GM23338 (cell line): Measurements from ENCODE around the gene GRIK4. TPM values are rescaled to one million over a fixed set of nuclear protein-coding genes. Genes with fewer than 3 reads are reported as not detected.

Source experiments
- ATAC-seq: fragments of 200-7000 bp; cut with Tn5 transposase; 3 replicates; pipeline ENCODE4 v1.9.1; 2020
- DNase-seq: peaks from one replicate; pipeline ENCODE4 v3.0.0-alpha.2; 2015; ENCODE audit warnings: low spot score
- H2AFZ ChIP-seq: fragments of 200-600 bp; sonication (generic); 2 replicates; pipeline ENCODE4 v1.8.0; 2016; ENCODE audit warnings: antibody characterized with exemption, mild to moderate bottlenecking, moderate library complexity
- H3F3A ChIP-seq: fragments of 200-600 bp; sonication (generic); replicated peaks from 2 replicates; pipeline ENCODE4 v1.8.0; 2017; ENCODE audit warnings: antibody characterized with exemption, mixed run types, low read depth
- H3K27ac ChIP-seq: fragments of 200-600 bp; sonication (generic); 2 replicates; pipeline ENCODE4 v1.6.1; 2016; ENCODE audit warnings: low read depth
- H3K27me3 ChIP-seq: fragments of 200-600 bp; sonication (generic); 2 replicates; pipeline ENCODE4 v1.8.0; 2016; ENCODE audit warnings: mild to moderate bottlenecking, mixed run types, moderate library complexity; ENCODE audit not compliant: insufficient read depth
- H3K36me3 ChIP-seq: fragments of 200-600 bp; sonication (generic); 2 replicates; pipeline ENCODE4 v1.8.0; 2016; ENCODE audit warnings: mild to moderate bottlenecking; ENCODE audit not compliant: insufficient read depth
- H3K4me1 ChIP-seq: fragments of 200-600 bp; sonication (generic); 2 replicates; pipeline ENCODE4 v1.8.0; 2016; ENCODE audit warnings: mild to moderate bottlenecking, moderate library complexity; ENCODE audit not compliant: insufficient read depth
- H3K4me2 ChIP-seq: fragments of 200-600 bp; sonication (generic); 2 replicates; pipeline ENCODE4 v1.7.1; 2017; ENCODE audit warnings: mixed run types
- H3K4me3 ChIP-seq: fragments of 200-600 bp; sonication (generic); 2 replicates; pipeline ENCODE4 v1.6.1; 2016; ENCODE audit warnings: mixed run types
- H3K79me2 ChIP-seq: fragments of 200-600 bp; sonication (generic); replicated peaks from 2 replicates; pipeline ENCODE4 v1.8.0; 2017; ENCODE audit warnings: mild to moderate bottlenecking; ENCODE audit not compliant: insufficient read depth
- H3K9me2 ChIP-seq: fragments of 200-600 bp; sonication (generic); 2 replicates; pipeline ENCODE4 v1.8.0; 2017; ENCODE audit not compliant: insufficient read depth
- H4K20me1 ChIP-seq: fragments of 200-600 bp; sonication (generic); replicated peaks from 2 replicates; pipeline ENCODE4 v1.8.0; 2017; ENCODE audit warnings: mild to moderate bottlenecking; ENCODE audit not compliant: insufficient read depth
- H3K27ac Mint-ChIP-seq: 2 replicates; pipeline ENCODE4 v1.8.0; 2020; ENCODE audit warnings: inconsistent platforms, mild to moderate bottlenecking, moderate library complexity, mixed read lengths
- H3K27me3 Mint-ChIP-seq: 3 replicates; pipeline ENCODE4 v1.8.0; 2022; ENCODE audit warnings: low read depth, mild to moderate bottlenecking, moderate library complexity, mixed read lengths, inconsistent platforms; ENCODE audit not compliant: insufficient read depth, poor library complexity
- H3K36me3 Mint-ChIP-seq: 3 replicates; pipeline ENCODE4 v1.8.0; 2021; ENCODE audit warnings: low read depth, mild to moderate bottlenecking, inconsistent platforms, moderate library complexity, mixed read lengths
- H3K4me1 Mint-ChIP-seq: 3 replicates; pipeline ENCODE4 v1.8.0; 2020; ENCODE audit warnings: mild to moderate bottlenecking, inconsistent platforms, mixed read lengths
- H3K4me3 Mint-ChIP-seq: 3 replicates; pipeline ENCODE4 v1.8.0; 2021; ENCODE audit warnings: moderate library complexity, mild to moderate bottlenecking, inconsistent platforms, mixed read lengths
- H3K9me3 Mint-ChIP-seq: 3 replicates; pipeline ENCODE4 v1.8.0; 2020; ENCODE audit warnings: moderate library complexity, mild to moderate bottlenecking, inconsistent platforms, mixed read lengths
- CREB1 ChIP-seq: fragments of 250-450 bp; sonication (Bioruptor Pico); IDR thresholded peaks from 2 replicates; pipeline ENCODE4 v1.5.0; 2020; ENCODE audit warnings: low read depth, mild to moderate bottlenecking, moderate library complexity
- ETS1 ChIP-seq: IDR thresholded peaks from 2 replicates; pipeline ENCODE4 v1.6.1; 2016; ENCODE audit warnings: antibody characterized with exemption
- EZH2 ChIP-seq: fragments of 200-600 bp; sonication (generic); IDR thresholded peaks from one replicate; pipeline ENCODE4 v1.8.0; 2017; ENCODE audit warnings: antibody characterized with exemption, mild to moderate bottlenecking, low read depth; ENCODE audit not compliant: unreplicated experiment
- EZH2phosphoT487 ChIP-seq: fragments of 200-600 bp; sonication (generic); IDR thresholded peaks from one replicate; pipeline ENCODE4 v1.8.1; 2018; ENCODE audit warnings: antibody characterized with exemption; ENCODE audit not compliant: unreplicated experiment
- JUNB ChIP-seq: IDR thresholded peaks from one replicate; pipeline ENCODE4 v1.6.1; 2016; ENCODE audit warnings: antibody characterized with exemption; ENCODE audit not compliant: unreplicated experiment
- NANOG ChIP-seq: IDR thresholded peaks from 2 replicates; pipeline ENCODE4 v1.6.1; 2016; ENCODE audit warnings: antibody characterized with exemption, borderline replicate concordance
- POLR2AphosphoS5 ChIP-seq: IDR thresholded peaks from 2 replicates; pipeline ENCODE4 v1.6.1; 2016; ENCODE audit warnings: antibody characterized with exemption, low read depth
- STAT1 ChIP-seq: IDR thresholded peaks from one replicate; pipeline ENCODE4 v1.6.1; 2016; ENCODE audit warnings: antibody characterized with exemption; ENCODE audit not compliant: unreplicated experiment
- ZNF114 ChIP-seq: fragments of 250-450 bp; sonication (Bioruptor Pico); IDR thresholded peaks from 2 replicates; pipeline ENCODE4 v1.5.0; 2020; ENCODE audit warnings: mild to moderate bottlenecking, moderate library complexity
- ZNF331 ChIP-seq: fragments of 250-450 bp; sonication (Bioruptor Pico); IDR thresholded peaks from 2 replicates; pipeline ENCODE4 v1.5.0; 2020; ENCODE audit warnings: low read depth, mild to moderate bottlenecking, moderate library complexity
- ZNF462 ChIP-seq: fragments of 250-450 bp; sonication (Bioruptor Pico); IDR thresholded peaks from 2 replicates; pipeline ENCODE4 v1.5.0; 2020; ENCODE audit warnings: mild to moderate bottlenecking, moderate library complexity
- polyA plus RNA-seq: library from polyadenylated mRNA; unstranded; fragments of >200 nt; fragmentation: Nextera tagmentation; extraction: Ambion mirVana; gene quantifications from 2 replicates; pipeline ENCODE4 v1.2.1, GENCODE V29; 2016
- total RNA-seq: library from RNA; depleted of rRNA; stranded (reverse); fragments of >200 nt; shearing (Covaris generic); gene quantifications from 2 replicates; pipeline ENCODE4 v1.2.3, GENCODE V29; 2014
- TF ChIP-seq, protein P1 (sequence below): IDR thresholded peaks from one replicate; pipeline ENCODE4 v1.6.1; 2018; ENCODE audit warnings: antibody characterized with exemption; ENCODE audit not compliant: unreplicated experiment
- TF ChIP-seq, protein P2 (sequence below), 2 experiments: fragments of 200-600 bp in 1 of 2; sonication (generic) in 1 of 2; conservative IDR thresholded peaks; 2 replicates each; pipeline versions ENCODE4 v1.5.1 to v1.6.1; 2016 to 2017; ENCODE audit warnings: antibody characterized with exemption in 2 of 2, low read depth in 2 of 2, mild to moderate bottlenecking in 2 of 2, moderate library complexity in 1 of 2

The GRIK4 gene
- total and polyA plus RNA-seq, 2 experiments from 2014 or later: 0.63 to 2.2 TPM

DNA sequence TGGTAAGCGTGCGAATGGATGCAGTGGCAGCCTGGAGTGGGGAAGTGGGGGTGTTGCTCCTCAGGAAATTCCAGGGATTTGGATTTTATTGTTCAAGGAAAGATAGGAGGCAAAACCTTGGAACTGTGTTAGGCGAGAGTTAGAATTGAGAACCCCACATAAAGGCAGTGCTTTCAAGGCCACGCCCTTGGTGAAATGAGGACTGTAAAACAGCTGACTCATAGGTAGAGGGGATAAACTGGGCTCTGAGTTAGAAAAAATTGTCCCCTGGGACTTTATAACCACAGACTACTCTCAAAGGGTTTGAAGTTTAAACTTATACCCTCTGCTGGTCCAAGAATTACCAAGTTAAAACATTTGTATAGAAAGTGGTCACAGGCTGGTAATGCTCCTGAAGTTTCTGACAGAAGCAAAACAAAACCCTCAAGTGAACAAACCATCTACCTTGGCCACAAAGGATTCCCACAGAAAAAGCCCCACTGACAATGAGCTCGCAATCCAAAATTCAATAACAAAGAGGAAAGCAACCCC is 262.0 kb downstream of the GRIK4 start:
- Mint-ChIP-seq H3K27me3 (peaks cover 2% of the 10 kb centered on the region), H3K4me1 (peaks cover 39% of the 10 kb centered on the region), H3K4me3 (no peak overlapping the region), H3K36me3 (peaks cover 15% of the 10 kb centered on the region), H3K27ac (no peak overlapping the region), H3K9me3 (peaks cover 14% of the 10 kb centered on the region)
- H3F3A ChIP-seq: no peaks in the 10 kb centered on the region
- peaks cover 7% of the 10 kb centered on the region; the same call in 1 of the 2 replicates for H3K9me2 ChIP-seq
- peaks cover 4% of the 10 kb centered on the region; the same call in 1 of the 2 replicates for H3K36me3 ChIP-seq
- no peak overlapping the region for H3K4me3 ChIP-seq
- H2AFZ ChIP-seq: no peak overlapping the region
- ATAC-seq: no peak
- no peaks in the 10 kb centered on the region for H3K79me2 ChIP-seq
- TF ChIP-seq ZNF462 (no peak), STAT1 (no peak), ZNF331 (CRISPR knock-in tag) (no peak), EZH2 (no peak), ETS1 (no peak), EZH2phosphoT487 (no peak), NANOG (no peak), JUNB (no peak), ZNF114 (no peak), POLR2AphosphoS5 (no peak), CREB1 (CRISPR knock-in tag) (no peak)
- TF ChIP-seq, protein P1, sequence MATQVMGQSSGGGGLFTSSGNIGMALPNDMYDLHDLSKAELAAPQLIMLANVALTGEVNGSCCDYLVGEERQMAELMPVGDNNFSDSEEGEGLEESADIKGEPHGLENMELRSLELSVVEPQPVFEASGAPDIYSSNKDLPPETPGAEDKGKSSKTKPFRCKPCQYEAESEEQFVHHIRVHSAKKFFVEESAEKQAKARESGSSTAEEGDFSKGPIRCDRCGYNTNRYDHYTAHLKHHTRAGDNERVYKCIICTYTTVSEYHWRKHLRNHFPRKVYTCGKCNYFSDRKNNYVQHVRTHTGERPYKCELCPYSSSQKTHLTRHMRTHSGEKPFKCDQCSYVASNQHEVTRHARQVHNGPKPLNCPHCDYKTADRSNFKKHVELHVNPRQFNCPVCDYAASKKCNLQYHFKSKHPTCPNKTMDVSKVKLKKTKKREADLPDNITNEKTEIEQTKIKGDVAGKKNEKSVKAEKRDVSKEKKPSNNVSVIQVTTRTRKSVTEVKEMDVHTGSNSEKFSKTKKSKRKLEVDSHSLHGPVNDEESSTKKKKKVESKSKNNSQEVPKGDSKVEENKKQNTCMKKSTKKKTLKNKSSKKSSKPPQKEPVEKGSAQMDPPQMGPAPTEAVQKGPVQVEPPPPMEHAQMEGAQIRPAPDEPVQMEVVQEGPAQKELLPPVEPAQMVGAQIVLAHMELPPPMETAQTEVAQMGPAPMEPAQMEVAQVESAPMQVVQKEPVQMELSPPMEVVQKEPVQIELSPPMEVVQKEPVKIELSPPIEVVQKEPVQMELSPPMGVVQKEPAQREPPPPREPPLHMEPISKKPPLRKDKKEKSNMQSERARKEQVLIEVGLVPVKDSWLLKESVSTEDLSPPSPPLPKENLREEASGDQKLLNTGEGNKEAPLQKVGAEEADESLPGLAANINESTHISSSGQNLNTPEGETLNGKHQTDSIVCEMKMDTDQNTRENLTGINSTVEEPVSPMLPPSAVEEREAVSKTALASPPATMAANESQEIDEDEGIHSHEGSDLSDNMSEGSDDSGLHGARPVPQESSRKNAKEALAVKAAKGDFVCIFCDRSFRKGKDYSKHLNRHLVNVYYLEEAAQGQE: no peak
- TF ChIP-seq, protein P2, sequence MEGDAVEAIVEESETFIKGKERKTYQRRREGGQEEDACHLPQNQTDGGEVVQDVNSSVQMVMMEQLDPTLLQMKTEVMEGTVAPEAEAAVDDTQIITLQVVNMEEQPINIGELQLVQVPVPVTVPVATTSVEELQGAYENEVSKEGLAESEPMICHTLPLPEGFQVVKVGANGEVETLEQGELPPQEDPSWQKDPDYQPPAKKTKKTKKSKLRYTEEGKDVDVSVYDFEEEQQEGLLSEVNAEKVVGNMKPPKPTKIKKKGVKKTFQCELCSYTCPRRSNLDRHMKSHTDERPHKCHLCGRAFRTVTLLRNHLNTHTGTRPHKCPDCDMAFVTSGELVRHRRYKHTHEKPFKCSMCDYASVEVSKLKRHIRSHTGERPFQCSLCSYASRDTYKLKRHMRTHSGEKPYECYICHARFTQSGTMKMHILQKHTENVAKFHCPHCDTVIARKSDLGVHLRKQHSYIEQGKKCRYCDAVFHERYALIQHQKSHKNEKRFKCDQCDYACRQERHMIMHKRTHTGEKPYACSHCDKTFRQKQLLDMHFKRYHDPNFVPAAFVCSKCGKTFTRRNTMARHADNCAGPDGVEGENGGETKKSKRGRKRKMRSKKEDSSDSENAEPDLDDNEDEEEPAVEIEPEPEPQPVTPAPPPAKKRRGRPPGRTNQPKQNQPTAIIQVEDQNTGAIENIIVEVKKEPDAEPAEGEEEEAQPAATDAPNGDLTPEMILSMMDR (conservative IDR thresholded peaks at IDR 0.05; ENCODE audit: low read depth in 2 of 2): no peak
- H3K27ac ChIP-seq: no peak overlapping the region
- DNase-seq: no peak
- H4K20me1 ChIP-seq: no peaks in the 10 kb centered on the region
- H3K4me2 ChIP-seq: no peak overlapping the region
- H3K27me3 ChIP-seq: no peaks in the 10 kb centered on the region
- H3K4me1 ChIP-seq: peaks cover 35% of the 10 kb centered on the region
